GM18858 (cell line): Measurements from ENCODE around the gene STK32C.

Experiments used
- ATAC-seq: cut with Tn5 transposase; IDR thresholded peaks from one replicate; pipeline ENCODE4 v1.9.1; 2021; ENCODE audit not compliant: unreplicated experiment

Gene STK32C

GRCh38 chr10:132174237-132174636 lies 133.5 kb downstream of the STK32C start:
- no peak for ATAC-seq

DNA sequence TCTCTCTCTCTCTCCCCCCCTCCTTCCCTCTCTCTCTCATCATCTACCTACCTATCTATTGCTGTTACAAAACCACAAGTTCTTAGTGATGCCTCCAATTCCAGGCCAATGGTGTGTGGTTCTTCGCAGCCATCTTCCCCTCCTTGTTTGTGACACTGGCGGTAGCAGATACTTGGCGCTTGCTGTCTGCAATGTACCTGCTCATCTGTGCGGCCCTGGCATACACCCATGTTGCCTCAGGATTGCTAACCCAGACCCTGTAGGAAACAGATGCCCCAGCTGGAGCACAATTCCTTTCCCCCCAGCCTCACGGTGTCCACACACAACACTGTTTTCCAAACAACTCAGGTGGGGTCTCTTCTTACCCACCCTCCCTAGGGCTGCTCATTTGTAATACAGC lies 134.6 kb downstream of the STK32C start:
- no peak for ATAC-seq

- no peak for ATAC-seq
These were observed 135.4 kb downstream of the STK32C start for GRCh38 chr10:132172091-132173066.

- no peak for ATAC-seq
These were observed 137.0 kb downstream of the STK32C start for GRCh38 chr10:132170561-132171361.

DNA sequence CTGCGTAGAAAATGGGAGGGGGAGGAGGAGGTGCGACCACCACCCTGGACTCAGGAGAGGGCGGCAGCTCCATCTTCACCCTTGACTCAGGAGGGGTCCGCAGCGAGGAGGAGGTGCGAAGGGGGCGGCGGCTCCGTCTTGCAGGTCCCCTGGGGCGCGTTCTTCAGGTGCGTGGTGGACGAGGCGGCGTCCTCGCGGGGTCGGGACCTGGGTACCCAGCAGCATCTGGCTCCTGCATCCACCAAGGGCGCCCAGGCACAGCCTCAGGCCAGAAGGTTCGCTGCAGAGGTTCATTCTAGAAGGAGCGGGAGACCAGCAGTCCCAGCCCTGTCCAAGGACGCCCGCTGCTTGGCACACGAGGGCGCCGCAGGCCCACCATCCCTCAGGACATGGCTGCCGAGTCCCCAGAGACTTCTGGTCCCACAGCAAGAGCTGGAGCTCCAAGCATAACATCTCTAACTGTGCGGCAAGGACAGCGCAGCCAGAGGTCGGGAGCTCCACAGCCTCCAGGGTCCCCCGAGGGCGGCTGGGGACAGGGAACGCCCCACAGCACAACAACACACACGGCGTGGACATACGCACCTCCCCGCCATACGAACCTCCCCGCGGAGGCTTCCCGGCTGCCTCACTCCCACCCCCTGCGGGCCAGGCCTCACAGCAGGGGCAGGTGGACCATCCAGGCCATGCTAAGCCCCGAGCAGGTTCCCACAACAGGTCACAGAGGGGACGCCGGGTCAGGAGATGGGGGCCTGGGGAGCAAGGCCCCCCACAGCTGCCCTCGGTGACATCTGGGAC lies 137.8 kb downstream of the STK32C start:
- no peak for ATAC-seq

- ATAC-seq = no peak
These were observed 138.6 kb downstream of the STK32C start for GRCh38 chr10:132169031-132169765.

DNA sequence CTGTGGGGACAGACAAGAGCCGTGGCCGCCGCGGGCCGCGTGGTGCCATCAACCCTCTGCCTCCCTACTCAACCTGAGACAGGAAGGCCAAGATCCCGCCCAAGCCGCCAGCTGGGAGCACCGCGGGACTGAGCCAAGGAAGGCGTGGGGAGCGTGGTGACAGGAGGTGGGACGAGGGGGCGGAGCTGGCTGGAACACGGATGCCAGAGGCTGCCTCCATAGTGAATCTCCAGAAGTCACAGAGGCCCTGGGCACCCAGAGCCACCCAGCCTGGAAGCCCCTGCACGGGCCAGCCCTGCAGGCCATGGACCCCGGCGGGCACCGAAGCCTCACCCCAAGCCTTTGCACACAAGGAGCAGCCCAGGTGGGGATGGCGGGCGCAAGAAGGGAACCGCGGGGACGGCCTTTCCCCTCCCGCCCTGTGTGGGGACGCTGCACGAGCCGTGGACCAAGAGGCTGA lies 139.1 kb downstream of the STK32C start:
- no peak for ATAC-seq

DNA sequence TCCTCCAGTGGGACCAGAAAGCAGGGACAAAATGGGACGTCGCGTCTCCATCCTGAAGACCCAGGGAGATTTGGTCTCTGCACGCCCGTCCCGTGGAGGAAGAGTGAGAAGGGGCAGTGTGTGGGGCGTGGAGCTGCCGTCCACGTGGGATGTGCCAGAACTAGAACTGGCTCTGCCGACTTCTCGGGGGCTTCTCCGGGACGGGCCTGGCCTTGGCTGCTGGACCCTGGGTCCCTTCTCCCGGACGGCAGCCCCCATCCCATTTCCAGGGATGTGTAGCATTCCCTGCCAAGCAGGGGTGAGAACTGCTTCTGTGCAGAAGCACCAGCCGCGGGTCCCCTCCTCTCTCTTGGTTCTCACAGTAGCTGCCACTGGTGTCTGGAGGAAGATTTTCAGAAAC lies 139.8 kb downstream of the STK32C start:
- no peak for ATAC-seq

DNA sequence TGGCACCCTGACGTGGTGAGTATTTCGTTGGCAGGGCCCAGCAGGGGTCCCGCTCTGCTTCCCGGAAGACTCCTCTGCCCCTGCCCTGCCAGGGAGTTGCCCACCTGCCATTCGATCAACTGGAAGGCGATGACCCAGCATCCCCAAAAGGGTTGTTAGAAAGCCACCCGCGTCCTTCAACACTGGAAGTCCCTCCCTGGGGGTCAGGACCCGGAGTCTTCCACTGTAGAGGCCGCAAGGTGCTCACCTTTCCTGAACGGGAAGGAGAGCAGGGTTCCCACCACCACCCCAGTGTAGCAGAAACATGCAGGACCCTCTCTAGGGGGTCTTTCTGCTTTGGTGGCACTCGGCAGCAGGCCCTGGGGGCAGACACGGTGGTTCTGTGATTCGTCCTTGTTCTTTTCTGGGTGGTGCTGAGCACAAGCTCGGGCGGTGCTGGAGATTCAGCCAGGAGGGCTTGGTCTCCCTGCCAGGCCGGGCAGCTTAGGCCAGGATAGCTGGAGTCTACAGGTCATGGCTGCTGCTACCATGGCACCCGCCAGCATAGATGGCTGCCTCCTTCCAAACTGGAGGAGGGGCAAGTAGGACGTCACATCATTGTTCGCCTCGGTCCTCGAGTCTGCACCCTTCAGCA lies 140.6 kb downstream of the STK32C start:
- ATAC-seq = no peak

- no peak for ATAC-seq
These were observed 141.4 kb downstream of the STK32C start for GRCh38 chr10:132166216-132166950.

DNA sequence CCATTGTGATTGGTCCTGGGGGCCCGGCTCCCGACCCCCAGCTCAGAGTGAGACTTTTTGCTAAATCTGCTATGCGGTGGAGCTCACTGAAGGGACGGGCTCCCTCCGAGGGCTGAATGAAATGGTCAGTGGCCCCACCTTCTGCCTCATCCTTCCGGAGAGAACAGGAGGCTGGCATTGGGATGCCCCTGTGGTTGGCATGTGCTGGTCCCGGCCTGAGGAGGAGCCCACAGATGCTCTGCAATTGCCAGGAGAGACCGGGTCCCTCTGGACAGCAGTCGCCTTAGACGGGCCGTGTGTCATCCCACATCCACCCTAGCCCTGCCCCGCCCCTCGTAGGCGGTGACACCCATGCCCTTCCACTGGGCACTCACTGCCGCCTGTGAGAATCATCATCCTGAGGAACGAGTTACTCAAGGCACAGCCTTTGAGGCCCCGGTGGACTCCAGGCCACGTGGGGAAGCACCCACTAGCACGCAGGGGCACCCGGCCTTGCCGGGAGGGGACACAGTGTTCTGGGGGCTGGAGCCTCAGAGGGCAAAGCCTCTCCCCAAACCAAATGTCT lies 142.3 kb downstream of the STK32C start:
- ATAC-seq = no peak

DNA sequence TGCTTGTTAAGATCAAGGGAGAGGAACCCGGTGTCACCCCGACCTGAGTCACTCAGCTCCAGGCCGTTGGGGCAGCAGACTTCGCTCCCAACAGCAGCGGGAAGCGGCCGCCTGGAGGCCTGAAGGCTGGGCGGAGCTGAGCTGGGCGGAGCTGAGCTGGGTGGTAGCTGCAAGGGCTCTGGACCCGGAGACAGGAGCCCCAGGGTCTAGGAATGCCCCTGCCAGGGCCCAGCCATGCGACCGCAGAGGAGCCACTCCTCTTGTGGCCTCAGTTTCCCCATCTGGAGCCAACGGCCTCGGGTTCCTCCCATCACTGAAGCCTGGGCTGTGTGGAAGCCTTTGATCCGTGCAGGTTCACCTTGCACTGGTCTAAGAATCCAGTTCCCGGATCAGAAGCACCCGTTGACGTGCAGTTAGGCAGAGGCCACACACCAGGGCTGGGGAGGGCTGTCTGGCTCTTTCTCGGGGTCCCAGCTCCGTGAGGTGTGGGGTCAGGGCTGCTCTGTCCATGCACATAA lies 142.9 kb downstream of the STK32C start:
- no peak for ATAC-seq

- ATAC-seq = no peak
These were observed 143.8 kb downstream of the STK32C start for GRCh38 chr10:132163826-132164515.

DNA sequence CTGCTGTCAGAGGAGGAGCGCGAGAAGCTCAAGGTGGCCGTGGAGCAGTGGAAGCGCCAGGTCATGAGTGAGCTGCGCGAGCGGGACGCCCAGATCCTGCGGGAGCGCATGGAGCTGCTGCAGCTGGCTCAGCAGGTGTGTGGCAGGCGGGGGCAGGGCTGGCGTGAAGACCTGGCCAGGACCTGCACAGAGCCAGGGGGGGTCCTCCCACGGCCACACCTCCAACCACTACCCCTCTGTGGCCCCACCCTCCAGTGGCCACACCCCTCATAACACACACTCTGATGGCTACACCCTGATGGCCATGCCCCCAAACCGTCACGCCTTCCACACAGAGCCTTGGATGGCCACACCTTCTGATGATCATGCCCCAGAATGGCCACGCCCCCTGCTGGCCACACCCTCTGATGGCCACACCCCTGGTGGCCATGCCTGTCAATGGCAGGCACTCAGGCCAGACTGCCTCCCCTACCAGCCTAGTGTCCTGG lies 144.4 kb downstream of the STK32C start:
- ATAC-seq = no peak

GRCh38 chr10:132162590-132163277 lies 145.0 kb downstream of the STK32C start:
- no peak for ATAC-seq

GRCh38 chr10:132162021-132162531 lies 145.7 kb downstream of the STK32C start:
- ATAC-seq = no peak
